GM12874 (cell line): Measurements from ENCODE around the gene SLC6A6.

Experiments
- CTCF ChIP-seq: IDR thresholded peaks from 2 replicates; pipeline ENCODE4 v1.5.1; 2011; ENCODE audit warnings: low read depth, mild to moderate bottlenecking, control low read depth, low read length, moderate library complexity; ENCODE audit not compliant: insufficient read depth

Gene SLC6A6

GRCh38 chr3:14484741-14485140 lies 82.3 kb downstream of the SLC6A6 start:
- no peak for TF ChIP-seq CTCF

GRCh38 chr3:14485981-14486380 lies 83.6 kb downstream of the SLC6A6 start:
- no peak for TF ChIP-seq CTCF

- TF ChIP-seq CTCF = no peak
Measured at GRCh38 chr3:14486460-14486859, 84.1 kb downstream of the SLC6A6 start.

GRCh38 chr3:14487086-14487485 lies 84.7 kb downstream of the SLC6A6 start:
- no peak for TF ChIP-seq CTCF

- no peak for TF ChIP-seq CTCF
Measured at GRCh38 chr3:14487821-14488220, 85.4 kb downstream of the SLC6A6 start.

- TF ChIP-seq CTCF = no peak
Measured at GRCh38 chr3:14488286-14489041, 86.1 kb downstream of the SLC6A6 start.

- no peak for TF ChIP-seq CTCF
Measured at GRCh38 chr3:14489641-14490040, 87.2 kb downstream of the SLC6A6 start.

GRCh38 chr3:14490255-14490654 lies 87.8 kb downstream of the SLC6A6 start:
- no peak for TF ChIP-seq CTCF
